Measurements from ENCODE around the gene MESD. TPM values are rescaled to one million over a fixed set of nuclear protein-coding genes. Genes with fewer than 3 reads are reported as not detected.

MESD gene
- total RNA-seq, 3 donors from 2014 or later = 18.5 to 24.5 (median 21.3) TPM

- Histone ChIP-seq H3K36me3 (ENCODE audit: low read depth) (no peaks in the 10 kb centered on the region), H3K4me3 (no peak overlapping the region), H3K4me1 (ENCODE audit: low read depth) (no peaks in the 10 kb centered on the region), H3K9me3 (no peaks in the 10 kb centered on the region)
- intact Hi-C loops (cut with DNase I, micrococcal nuclease) = no loop called here
- TF ChIP-seq CTCF (IDR thresholded peaks at IDR 0.05) = no peak
- DNase-seq = no peak
- ATAC-seq = no peak
Measured at GRCh38 chr15:81032355-81032754, 42.7 kb upstream of the MESD start.

DNA sequence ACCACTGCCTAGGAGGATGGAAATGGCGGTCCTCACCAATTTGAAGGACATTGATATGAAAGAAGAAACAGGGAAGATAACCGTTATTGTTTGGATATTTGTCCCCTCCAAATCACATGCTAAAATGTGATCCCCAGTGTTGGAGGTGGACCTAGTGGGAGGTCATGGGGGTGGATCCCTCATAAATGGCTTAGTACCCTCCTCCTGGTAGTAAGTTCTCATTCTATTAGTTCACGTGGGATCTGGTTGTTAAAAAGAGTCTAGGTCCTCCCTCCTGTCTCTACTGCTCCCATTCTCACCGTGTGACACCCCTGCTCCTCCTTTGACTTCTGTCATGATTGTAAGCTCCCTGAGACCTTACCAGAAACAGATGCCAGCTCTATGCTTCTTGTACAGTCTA is 41.6 kb upstream of the MESD start:
- Histone ChIP-seq H3K36me3 (ENCODE audit: low read depth) (no peaks in the 10 kb centered on the region), H3K4me1 (ENCODE audit: low read depth) (no peaks in the 10 kb centered on the region), H3K4me3 (no peak overlapping the region), H3K9me3 (no peaks in the 10 kb centered on the region)
- intact Hi-C loops (cut with DNase I, micrococcal nuclease) = no loop called here
- ATAC-seq (no peak), DNase-seq (no peak)
- no peak for TF ChIP-seq CTCF (IDR thresholded peaks at IDR 0.05)

- intact Hi-C loops (cut with DNase I, micrococcal nuclease) = no loop called here
- H3K4me3 ChIP-seq = no peak overlapping the region
- ATAC-seq (no peak), DNase-seq (no peak)
- TF ChIP-seq CTCF (IDR thresholded peaks at IDR 0.05) = no peak
- H3K36me3 ChIP-seq (ENCODE audit: low read depth) = no peaks in the 10 kb centered on the region
- H3K9me3 ChIP-seq = no peaks in the 10 kb centered on the region
- no peaks in the 10 kb centered on the region for H3K4me1 ChIP-seq (ENCODE audit: low read depth)
Measured at GRCh38 chr15:81030301-81030750, 40.7 kb upstream of the MESD start.

- Histone ChIP-seq H3K4me3 (no peak overlapping the region), H3K4me1 (ENCODE audit: low read depth) (no peaks in the 10 kb centered on the region), H3K36me3 (ENCODE audit: low read depth) (no peaks in the 10 kb centered on the region), H3K9me3 (no peaks in the 10 kb centered on the region)
- ATAC-seq (no peak), DNase-seq (no peak)
- TF ChIP-seq CTCF (IDR thresholded peaks at IDR 0.05) = no peak
- intact Hi-C loops (cut with DNase I, micrococcal nuclease) = no loop called here
Measured at GRCh38 chr15:81029414-81030300, 40.0 kb upstream of the MESD start.

GRCh38 chr15:81026836-81027599 is 37.4 kb upstream of the MESD start:
- no peak for TF ChIP-seq CTCF (IDR thresholded peaks at IDR 0.05)
- intact Hi-C loops (cut with DNase I, micrococcal nuclease) = no loop called here
- H3K36me3 ChIP-seq (ENCODE audit: low read depth) = no peaks in the 10 kb centered on the region
- H3K9me3 ChIP-seq = no peaks in the 10 kb centered on the region
- no peaks in the 10 kb centered on the region for H3K4me1 ChIP-seq (ENCODE audit: low read depth)
- DNase-seq (no peak), ATAC-seq (no peak)
- H3K4me3 ChIP-seq = no peak overlapping the region

Data from mucosa of descending colon (tissue), 3 donors.